Ureter (tissue), 1 donor: Measurements from ENCODE around the gene NOTCH3. TPM values are rescaled to one million over a fixed set of nuclear protein-coding genes. Genes with fewer than 3 reads are reported as not detected.

Experiments used
- DNase-seq: peaks from one replicate; pipeline ENCODE4 v3.0.0-alpha.2; 2020; ENCODE audit warnings: low spot score
- total RNA-seq: library from RNA; stranded (reverse); gene quantifications from one replicate; pipeline ENCODE4 v1.2.4, GENCODE V29; 2023
- donor health status: DM: yes; HTN: yes; CAD: no.

NOTCH3 gene
- total RNA-seq, 1 donor from 2014 or later, result 125 TPM

DNA sequence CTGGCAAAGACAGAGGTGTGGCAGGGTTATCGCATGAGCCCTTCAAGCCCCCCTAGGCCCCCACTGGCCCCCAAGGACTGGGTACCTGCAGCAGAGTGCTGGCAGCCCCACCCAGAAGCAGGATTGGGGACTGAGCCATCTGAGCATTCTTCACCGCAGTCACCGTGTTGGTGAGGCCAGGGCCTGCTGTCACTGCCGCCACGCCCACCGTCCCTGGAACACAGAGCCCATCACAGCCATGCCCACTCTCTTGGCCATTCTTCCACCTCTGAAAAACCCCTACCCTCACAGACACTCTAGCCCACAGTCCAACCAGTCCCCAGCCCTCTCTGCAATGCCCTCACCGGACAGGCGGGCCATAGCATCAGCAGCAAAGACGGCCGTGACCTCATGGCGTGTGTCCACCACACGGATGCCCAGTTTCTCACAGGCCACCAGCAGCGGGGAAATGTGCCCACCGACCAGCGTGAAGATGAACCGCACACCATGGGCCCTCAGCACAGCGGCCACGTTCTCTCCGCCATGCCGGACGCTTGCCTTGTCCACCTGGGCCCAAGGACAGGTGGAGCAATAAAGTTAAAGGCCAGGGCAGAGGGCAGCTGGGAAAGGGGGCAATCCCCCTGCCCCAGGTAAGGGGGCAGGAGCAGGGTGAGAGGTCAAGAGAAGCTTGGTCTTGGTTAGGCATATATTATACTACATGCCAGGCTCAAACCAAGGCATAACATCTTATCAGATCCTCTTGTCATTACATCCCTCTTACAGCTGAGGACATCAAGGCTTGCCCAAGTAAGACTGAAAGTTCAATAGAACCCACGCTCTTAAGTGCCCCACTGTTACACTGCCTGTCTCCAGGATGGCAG is 77.5 kb downstream of the NOTCH3 start:
- DNase-seq, result no peak

DNA sequence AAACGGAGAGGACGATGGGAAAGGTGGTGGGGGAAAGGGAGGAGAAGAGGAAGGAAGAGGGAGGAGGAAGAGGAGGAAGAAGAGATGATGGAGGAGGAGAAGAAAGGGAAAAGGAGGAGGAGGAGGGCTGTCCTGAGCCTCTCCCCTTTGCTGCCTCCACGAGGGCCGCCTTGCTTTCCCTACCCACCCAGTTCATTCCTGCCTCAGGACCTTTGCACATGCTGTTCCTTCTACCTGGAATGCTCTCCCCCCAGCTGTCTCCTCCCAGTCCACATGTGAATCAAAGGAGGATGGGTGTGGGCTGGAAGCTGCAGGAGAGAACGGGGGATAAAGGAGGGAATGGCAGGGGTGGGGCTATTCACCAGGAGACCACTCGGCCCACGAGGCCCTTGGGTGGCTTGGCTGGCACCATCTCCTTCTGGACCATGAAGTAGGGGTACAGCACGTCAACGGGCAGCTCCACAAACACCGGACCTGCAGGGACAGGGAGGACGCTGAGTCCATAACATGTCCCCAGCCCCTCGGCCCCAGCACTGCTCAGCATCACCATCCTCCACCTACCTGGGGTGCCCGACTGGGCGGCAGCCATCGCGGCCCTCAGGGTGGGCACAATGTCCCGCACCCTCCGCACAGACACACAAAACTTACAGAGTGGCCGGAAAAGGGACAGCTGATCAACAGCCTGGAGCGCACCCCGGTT is 78.3 kb downstream of the NOTCH3 start:
- no peak for DNase-seq

DNA sequence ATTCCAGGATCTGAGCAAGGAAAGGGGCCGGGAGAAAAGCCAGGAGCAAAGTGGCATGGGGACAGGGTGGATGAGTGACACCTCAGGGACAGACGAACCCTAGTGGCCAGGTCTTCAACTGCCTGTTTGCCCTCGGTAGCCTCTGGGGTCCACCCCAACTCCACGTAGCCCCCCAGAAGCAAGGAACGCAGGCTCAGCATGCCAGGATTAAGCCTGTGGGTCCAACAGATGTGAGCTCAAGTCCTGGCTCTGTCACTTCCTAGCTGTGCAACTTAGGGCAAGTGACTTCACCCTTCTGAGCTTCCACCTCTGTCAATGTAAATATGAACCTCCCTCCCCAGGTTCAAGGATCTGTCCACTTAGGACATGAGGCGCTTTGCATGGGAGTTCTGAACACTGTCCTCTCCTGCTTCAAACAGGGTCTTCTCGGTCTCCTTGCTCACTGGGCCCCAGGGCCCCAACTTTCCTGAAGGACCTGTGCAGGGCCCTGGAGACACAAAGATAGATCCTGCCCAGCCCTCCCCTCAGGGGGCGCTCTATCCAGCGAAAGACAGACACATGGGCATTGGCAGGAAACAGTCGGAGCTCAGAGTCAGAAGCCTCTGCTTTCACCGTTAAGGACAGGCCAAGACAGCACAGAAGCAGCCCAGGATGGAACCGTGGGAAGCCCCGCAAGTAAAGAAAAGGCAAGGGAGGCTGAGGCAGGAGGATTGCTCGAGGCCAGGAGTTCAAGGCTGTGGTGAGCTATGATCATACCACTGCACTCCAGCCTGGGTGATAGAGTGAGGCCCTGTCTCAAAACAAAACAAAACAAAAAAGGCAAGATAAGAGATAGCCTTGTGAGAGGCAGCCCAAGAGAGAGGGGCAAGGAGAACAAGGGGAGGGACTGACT is 80.4 kb downstream of the NOTCH3 start:
- no peak for DNase-seq

DNA sequence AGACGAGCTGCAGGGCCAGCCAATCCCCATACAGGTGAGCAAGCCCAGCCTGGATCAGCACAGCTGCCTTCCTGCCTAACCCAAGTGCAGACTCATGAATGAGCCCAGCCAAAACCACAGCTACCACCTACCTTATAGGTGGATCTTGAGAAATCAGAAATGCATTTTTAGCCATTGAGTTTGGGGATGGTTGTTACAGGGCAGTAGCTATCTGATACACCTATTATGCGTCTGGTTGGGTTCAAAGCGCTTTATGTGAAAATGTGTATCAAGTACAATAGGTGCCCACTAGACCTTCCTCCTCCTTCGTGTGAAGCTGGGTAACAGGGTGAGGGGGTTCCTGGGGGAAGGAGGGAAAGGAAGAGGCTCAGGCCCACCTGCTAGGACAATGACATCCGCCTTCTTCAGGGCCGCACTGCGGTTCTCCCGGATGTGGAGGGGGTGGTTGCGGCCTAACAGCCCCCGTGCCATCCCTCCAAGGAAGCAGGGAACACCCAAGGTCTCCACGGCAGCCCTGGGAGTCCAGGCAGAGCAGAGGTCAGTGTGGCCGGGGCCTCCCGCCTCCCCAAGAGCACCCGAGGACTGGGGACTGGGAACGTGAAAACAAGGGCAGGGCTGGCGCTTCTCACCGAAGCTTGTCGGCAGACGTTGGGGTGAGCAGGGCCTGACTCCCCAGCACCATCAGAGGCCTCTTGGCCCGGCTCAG is 81.9 kb downstream of the NOTCH3 start:
- DNase-seq, result no peak

- peak; percentile 48 for DNase-seq
Observed at GRCh38 chr19:15118248-15118647, 82.5 kb downstream of the NOTCH3 start.

- no peak for DNase-seq
Observed at GRCh38 chr19:15116856-15117255, 83.9 kb downstream of the NOTCH3 start.

DNA sequence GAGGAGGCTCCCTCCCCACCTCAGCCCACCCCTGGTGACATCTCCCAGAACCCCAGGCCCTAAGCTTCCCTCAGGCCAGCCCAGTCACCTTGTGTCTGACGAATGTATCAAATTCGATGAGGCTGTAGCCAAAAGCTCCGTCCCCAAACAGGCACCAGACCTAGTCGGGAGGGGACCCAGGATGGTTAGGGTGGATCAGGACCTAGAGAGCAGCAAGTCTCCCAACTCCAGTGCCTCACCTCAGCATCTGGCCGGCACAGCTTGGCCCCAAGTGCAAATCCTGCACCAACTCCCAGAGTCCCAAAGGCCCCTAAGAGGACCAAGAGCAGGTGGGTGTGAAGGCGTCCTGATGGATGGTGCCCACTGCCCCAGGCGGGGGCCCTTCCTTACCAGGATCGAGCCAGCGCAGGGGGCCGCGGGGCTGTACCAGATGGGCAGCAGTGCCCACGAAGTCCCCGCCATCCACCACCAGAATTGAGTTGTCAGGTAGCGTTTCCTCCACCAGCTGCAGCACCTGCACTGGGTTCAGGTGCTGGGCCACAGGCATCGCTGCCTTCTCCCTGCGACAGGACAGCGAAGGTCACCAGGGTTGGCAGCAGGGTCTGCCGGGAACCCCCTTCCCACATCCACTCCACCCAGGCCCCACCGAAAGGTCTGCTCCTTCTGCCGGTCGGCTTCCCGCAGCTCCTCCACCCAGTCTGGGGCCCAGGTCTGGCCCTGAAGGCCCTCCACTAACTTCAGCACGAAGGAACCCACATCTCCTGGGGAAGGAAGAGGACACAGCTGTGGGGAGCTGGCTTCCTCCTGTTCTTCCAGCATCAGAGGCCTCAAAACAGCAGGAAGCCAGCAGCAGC is 84.8 kb downstream of the NOTCH3 start:
- DNase-seq, result no peak

- DNase-seq, result peak; percentile 69
Observed at GRCh38 chr19:15115080-15115479, 85.7 kb downstream of the NOTCH3 start.

DNA sequence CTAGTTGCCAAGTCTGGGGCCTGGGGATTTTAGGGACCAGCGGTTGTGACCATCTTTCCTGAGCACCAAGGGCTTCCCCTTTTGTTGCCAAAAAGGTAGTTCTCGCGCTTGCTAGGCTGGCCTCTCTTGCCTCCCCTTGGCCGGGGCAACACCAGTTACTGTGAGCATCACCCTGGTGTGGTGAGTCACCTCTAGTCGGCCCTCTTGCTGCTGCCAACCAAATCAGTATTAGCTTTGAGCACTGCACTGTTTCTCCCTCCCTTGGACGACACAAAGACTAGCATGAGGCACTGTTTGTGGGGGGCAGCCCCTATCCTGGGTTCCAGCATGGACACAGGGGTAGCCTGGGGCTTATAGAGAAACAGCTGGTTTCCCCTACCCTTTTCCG is 86.6 kb downstream of the NOTCH3 start:
- DNase-seq, result no peak

GRCh38 chr19:15113245-15114152 is 87.3 kb downstream of the NOTCH3 start:
- DNase-seq, result no peak

DNA sequence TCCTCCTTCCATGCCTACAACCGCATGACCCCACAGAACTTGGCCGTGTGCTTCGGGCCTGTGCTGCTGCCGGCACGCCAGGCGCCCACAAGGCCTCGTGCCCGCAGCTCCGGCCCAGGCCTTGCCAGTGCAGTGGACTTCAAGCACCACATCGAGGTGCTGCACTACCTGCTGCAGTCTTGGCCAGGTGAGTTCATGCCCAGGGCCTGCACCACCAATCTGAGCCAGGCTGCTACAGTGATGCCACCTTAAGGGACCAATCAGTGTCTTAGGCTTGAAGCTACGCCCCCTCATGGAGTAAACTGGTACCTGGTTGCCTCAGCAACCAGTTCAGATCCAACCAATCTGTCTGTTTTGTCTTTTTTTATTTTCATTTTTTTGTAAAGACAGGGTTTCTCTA is 88.4 kb downstream of the NOTCH3 start:
- DNase-seq, result no peak

GRCh38 chr19:15111758-15112157 is 89.0 kb downstream of the NOTCH3 start:
- DNase-seq, result no peak

DNA sequence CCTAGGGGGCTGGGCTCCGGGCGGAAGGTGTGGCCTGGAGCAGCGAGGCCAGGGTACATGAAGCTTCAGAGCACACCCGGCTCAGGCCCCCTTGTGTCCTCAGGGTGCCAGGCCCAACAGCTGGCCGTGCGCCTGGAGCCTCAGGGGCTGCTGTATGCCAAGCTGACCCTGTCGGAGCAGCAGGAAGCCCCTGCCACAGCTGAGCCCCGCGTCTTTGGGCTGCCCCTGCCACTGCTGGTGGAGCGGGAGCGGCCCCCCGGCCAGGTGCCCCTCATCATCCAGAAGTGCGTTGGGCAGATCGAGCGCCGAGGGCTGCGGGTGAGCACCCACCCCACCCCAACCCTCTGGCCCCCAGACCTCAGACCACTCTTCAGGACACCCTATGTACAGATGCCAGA is 90.4 kb downstream of the NOTCH3 start:
- DNase-seq, result no peak

DNA sequence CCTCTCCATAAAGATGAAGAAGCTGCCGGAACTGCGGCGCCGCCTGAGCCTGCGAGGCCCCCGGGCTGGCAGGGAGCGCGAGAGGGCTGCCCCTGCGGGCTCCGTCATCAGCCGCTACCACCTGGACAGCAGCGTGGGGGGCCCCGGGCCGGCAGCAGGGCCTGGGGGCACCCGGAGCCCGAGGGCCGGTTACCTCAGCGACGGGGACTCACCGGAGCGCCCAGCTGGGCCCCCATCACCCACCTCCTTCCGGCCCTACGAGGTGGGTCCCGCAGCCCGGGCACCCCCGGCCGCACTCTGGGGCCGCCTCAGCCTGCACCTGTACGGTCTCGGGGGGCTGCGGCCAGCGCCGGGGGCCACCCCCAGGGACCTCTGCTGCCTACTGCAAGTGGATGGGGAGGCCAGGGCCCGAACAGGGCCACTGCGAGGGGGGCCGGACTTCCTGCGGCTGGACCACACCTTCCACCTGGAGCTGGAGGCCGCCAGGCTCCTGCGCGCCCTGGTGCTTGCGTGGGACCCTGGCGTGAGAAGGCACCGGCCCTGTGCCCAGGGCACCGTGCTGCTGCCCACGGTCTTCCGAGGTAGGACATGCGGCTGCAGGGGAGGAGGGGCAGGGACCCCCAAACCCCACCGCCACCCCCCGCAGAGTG is 90.9 kb downstream of the NOTCH3 start:
- no peak for DNase-seq

Other genes starting within 250 kb of the NOTCH3 start
- 0.16 TPM for gene SLC1A6, start 221.1 kb downstream of the NOTCH3 start, total RNA-seq
- gene CASP14, start 151.5 kb downstream of the NOTCH3 start, total RNA-seq, result 0.34 TPM
- not detected for gene OR1I1, start 118.8 kb downstream of the NOTCH3 start, total RNA-seq
- 20.4 TPM for gene SYDE1, start 93.6 kb downstream of the NOTCH3 start, total RNA-seq
- 2.5 TPM for gene EPHX3, start 31.5 kb upstream of the NOTCH3 start, total RNA-seq
- gene BRD4, start 131.5 kb upstream of the NOTCH3 start, total RNA-seq, result 134 TPM
- gene AKAP8, start 178.8 kb upstream of the NOTCH3 start, total RNA-seq, result 69.7 TPM
- gene AKAP8L, start 218.0 kb upstream of the NOTCH3 start, total RNA-seq, result 133 TPM
- 42.3 TPM for gene WIZ, start 249.0 kb upstream of the NOTCH3 start, total RNA-seq